ENCODE measurements around the gene POLG. TPM values are rescaled to one million over a fixed set of nuclear protein-coding genes. Genes with fewer than 3 reads are reported as not detected.

The POLG gene
- total RNA-seq, 3 donors from 2014 or later: 59.4 to 73.7 (median 66.0) TPM

- no peaks in the 10 kb centered on the region for H3K4me1 ChIP-seq (ENCODE audit: low read depth)
- no peak for TF ChIP-seq CTCF (IDR thresholded peaks at IDR 0.05)
- H3K9me3 ChIP-seq: no peaks in the 10 kb centered on the region
- ATAC-seq: no peak
- no peaks in the 10 kb centered on the region for H3K36me3 ChIP-seq (ENCODE audit: low read depth)
- no peak for DNase-seq
- no peak overlapping the region for H3K4me3 ChIP-seq
- intact Hi-C loops (cut with DNase I, micrococcal nuclease): no loop called here
Observed at GRCh38 chr15:89305395-89305794, 29.2 kb downstream of the POLG start.

GRCh38 chr15:89303986-89304385 is 30.6 kb downstream of the POLG start:
- Histone ChIP-seq H3K4me3 (no peak overlapping the region), H3K36me3 (ENCODE audit: low read depth) (no peaks in the 10 kb centered on the region), H3K9me3 (no peaks in the 10 kb centered on the region), H3K4me1 (ENCODE audit: low read depth) (no peaks in the 10 kb centered on the region)
- TF ChIP-seq CTCF (IDR thresholded peaks at IDR 0.05): no peak
- no peak for ATAC-seq
- intact Hi-C loops (cut with DNase I, micrococcal nuclease): no loop called here
- no peak for DNase-seq

- Histone ChIP-seq H3K4me3 (no peak overlapping the region), H3K36me3 (ENCODE audit: low read depth) (no peaks in the 10 kb centered on the region), H3K4me1 (ENCODE audit: low read depth) (no peaks in the 10 kb centered on the region), H3K9me3 (no peaks in the 10 kb centered on the region)
- DNase-seq (no peak), ATAC-seq (no peak)
- intact Hi-C loops (cut with DNase I, micrococcal nuclease): no loop called here
- no peak for TF ChIP-seq CTCF (IDR thresholded peaks at IDR 0.05)
Observed at GRCh38 chr15:89301304-89302089, 33.1 kb downstream of the POLG start.

GRCh38 chr15:89299896-89300295 is 34.7 kb downstream of the POLG start:
- H3K9me3 ChIP-seq: no peaks in the 10 kb centered on the region
- DNase-seq: no peak
- ATAC-seq: no peak

GRCh38 chr15:89293012-89293411 is 41.6 kb downstream of the POLG start:
- ATAC-seq: no peak
- intact Hi-C loops (cut with DNase I, micrococcal nuclease): no loop called here
- Histone ChIP-seq H3K36me3 (ENCODE audit: low read depth) (no peaks in the 10 kb centered on the region), H3K9me3 (no peaks in the 10 kb centered on the region), H3K4me3 (no peak overlapping the region), H3K4me1 (ENCODE audit: low read depth) (no peaks in the 10 kb centered on the region)
- DNase-seq: no peak
- TF ChIP-seq CTCF (IDR thresholded peaks at IDR 0.05): no peak

More at GRCh38 chr15:89299896-89300295, 34.7 kb downstream of the POLG start:
- intact Hi-C loops (cut with DNase I, micrococcal nuclease): no loop called here
- H3K4me3 ChIP-seq: no peak overlapping the region
- no peaks in the 10 kb centered on the region for H3K4me1 ChIP-seq (ENCODE audit: low read depth)
- no peaks in the 10 kb centered on the region for H3K36me3 ChIP-seq (ENCODE audit: low read depth)
- TF ChIP-seq CTCF (IDR thresholded peaks at IDR 0.05): no peak

Data from mucosa of descending colon (tissue), 3 donors.